G401.6 (cell line): ENCODE data around the gene SPATS2L.

ENCODE experiments used
- FAIRE-seq: peaks from 2 replicates; lab custom pipeline; 2012; peaks lifted over from hg19 to GRCh38; lab: Jason Lieb, UNC

SPATS2L gene

DNA sequence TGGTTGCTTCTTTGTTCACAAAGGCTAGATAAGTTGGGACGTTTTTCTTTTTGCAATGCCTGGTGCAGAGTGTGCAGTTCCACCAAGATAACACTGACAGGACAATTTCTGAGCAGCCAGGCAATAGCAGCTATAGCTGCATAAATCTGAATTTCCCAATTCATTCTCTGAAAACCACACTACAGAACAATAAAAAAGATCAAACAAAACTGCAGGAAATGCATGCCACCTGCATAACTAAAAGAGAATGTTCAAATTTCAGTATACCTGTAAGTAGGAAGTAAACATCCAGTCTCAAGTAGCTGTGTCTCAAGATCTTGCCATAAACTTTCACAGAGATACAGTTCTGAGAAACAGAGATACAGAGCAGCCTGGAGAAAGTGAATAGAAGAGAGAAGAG lies 208.7 kb downstream of the SPATS2L start:
- no peak for FAIRE-seq

- FAIRE-seq = no peak
These were observed 216.7 kb downstream of the SPATS2L start for GRCh38 chr2:200523158-200523557.

DNA sequence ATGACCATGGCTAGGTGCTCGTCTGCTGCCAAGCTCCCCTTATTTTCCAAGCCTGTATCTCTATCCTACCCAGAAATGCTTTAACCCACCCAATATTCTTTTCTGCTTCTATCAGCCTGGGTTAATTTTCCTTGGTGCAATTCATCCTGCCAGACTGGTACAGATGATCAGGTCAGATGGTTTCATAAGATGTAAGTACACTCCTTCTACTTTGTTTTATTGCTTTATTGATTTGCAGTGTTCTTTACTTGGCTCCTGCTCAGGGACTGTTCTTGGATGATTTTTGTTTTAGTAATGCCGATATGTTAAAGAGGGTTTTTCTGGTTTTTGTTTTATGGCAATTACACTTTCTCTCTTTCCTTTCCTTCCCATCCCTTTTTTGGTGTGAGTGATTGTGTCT lies 217.1 kb downstream of the SPATS2L start:
- FAIRE-seq = no peak

GRCh38 chr2:200525066-200525465 lies 218.6 kb downstream of the SPATS2L start:
- FAIRE-seq = no peak

GRCh38 chr2:200525551-200525881 lies 219.0 kb downstream of the SPATS2L start:
- FAIRE-seq = no peak

- peak; percentile 96 for FAIRE-seq
These were observed 219.6 kb downstream of the SPATS2L start, which contains the start of gene SGO2 for GRCh38 chr2:200525882-200526651. Gene SGO2, plus strand, starts transcription at chr2:200526207. Its CDS starts 6,769 bp downstream, at chr2:200532976.

GRCh38 chr2:200528228-200528627 lies 221.7 kb downstream of the SPATS2L start:
- FAIRE-seq = no peak
